Stimulated activated CD4-positive, alpha-beta T cell treated with anti-CD3 and anti-CD28 coated beads, Interleukin-12 subunit alpha, Interleukin-12 subunit beta, amount 100 ng/mL, for 4 hours (primary cell): ENCODE results near the gene SAE1.

ENCODE experiments used
- DNase-seq: peaks from one replicate; pipeline ENCODE4 v3.0.0-alpha.2; 2020

Gene SAE1

DNA sequence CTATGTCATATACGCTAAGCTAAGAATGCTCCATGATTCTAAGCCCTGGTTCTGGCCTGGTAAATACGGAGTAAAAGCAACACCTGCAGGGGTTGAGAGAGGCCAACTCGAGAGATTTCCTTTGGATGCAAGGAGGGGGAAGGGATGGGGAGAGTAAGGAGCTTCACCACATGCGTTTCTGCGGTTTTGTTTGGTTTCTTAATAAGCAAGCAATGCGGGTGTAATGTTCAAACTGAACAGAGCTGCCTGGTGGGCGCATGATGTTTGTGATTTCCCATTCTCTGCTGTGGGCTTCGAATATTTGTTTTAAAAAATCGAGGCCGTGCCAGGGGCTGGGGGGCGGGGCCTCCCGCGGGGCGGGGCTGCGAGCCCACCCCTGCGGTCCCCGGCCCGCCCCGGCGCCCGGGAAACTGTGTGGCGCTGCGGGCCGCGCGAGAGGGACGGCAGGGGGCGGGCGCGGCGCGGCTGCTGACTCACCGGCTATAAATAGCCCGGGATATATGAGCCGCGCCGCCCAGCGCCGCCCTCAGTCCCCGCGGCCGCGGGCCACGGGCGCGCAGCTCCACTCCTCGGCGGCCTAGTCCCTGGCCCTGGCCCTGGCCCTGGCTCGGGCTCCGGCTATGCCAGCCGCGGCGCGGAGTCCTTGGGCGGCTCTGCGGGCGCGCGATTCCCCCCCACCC, 95.3 kb downstream of the SAE1 start:
- peak; percentile 83 for DNase-seq

DNA sequence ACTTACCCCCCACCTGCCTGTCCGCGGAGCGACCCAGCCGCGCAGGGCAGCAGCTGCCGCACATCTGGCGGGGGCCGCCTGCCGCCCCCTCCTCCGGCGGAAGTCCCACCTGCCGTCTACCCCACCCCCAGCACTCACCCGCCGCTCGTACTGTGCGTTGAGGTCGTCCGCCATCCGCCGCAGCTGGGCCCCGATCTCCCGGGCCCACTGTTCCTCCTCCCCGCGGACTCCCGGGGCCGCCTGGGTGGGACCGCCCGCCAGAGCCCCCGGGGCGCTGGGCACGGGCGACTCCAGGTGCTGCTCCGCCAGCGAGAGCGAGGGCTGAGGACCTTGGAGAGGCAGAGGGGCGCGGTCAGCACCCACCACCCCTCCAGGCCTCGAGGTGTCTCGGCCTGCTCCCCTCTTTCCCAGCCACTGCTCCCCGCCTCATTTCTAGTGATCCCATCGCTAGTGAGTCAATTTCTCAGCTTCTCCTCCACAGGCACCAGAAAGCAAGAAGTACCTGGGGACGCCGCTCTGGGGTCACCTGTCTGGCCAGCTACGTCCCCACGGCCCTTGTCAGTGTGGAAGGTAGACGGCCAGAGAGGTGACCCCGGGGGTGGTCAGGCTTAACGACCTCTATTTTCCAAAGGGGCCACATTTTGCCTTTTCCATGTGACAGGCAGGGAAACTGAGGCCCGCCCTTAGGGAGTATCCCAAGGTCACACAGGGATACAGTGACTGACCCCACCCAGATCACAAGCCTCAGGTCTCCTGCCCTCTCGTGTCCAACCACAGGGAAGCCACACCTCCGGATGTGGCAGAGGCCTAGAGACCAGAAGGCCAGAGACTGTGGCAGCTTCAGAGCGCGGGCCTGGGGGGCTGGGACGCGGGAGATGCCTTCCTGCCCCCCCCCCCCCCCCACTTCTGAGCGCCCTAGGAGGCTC, 96.1 kb downstream of the SAE1 start:
- no peak for DNase-seq

DNA sequence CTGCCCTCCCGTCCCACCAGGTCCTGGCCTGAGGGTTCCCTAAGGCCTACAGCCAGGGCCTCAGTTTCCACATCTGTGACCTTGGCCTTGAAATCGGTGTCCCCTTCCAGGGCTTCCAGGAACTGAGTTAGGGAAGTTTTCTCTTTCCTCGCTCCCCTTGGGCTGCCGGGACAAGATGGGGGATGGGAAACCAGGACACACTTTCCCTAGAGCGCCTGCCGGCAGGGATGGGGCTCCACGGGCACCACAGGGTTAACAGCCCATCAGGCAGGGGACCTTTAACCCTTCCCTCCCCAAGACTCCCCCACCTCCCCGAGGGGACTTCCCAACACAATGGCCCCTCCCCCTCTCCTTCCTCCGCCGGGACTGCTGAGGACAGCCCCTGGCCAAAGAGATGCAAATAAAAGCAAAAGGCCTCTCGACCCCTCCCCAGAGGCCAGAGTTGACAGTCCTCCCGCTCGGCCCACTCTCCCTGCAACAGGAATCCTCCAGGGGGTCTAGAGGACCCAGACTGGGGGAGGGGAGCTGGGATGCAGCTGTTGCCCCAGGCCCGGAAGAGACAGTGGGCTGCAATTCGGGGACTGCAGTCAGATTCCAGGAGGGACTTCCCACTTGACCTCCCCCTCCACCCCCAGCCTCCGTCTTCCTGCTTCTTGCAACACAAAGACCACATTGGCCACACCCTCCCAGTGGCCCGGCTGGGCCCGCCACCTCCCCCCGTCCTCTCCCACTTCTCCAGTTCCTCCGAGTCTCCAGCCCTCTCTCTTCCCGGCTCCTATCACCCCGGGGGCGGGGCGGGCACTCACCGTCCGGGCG, 96.9 kb downstream of the SAE1 start:
- no peak for DNase-seq

DNA sequence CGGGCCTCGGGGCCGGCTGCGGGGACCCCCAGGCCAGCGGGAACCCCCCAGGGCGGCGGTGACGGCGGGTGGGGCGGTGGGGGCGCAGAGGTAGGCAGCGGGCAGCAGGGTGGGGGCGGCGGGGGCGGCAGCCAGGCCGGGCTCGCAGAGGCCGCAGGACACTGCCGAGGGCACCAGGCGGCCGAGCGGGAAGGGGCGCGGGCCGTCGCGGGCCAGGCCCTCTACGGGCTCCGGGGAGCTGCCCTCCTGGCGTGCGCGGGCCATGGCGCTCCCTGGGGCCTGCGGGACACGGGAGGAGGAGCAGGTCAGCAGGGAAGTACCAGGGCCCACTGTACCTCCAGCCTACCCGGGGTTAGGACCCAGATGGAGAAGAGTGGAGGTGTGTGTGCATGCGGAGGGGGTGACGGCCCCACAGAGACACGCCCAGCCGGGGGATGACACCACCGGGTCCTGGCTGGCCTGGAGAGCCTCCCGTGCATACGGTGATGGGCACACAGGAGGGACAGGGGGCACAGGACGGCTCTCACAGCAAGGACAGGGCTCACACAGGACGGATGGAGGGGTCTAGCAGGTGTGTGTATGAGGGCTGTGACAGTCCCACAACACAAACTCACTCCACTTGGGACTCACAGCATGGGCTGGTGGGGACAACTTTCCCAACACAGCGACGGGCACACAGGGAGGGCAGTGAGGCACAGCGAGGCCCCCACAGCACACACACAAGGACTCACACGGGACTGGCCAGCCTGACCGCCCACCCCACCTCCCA, 97.7 kb downstream of the SAE1 start:
- DNase-seq = no peak

DNA sequence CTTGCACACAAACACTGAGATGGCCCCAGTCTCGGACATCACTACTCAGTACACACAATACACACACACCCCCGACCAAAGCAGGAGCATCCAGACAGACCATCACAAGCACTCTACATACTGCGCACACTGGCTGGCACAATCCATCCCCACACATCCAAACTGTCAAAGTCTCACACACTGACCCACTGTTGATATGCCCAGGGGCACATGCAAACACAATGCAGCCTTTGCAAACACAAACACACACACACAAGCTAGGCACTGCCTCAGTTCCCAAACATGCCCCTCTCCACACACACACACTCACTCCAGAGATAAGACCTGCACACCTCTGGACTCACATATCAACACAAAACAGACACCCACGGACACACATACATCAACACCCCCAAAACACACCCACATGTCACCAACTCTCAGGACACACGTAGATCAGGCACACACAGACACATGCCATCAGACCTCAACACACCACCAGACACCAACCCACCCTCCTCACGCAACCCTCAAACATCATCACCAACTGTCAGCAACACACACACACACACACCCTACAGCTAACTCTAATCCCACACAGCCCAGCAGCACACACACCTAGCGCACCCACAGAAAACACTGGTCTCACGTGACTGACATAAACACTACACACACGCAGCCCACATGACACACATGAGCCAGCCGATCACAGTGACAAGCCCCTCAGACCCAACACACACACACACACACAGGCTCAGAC, 98.5 kb downstream of the SAE1 start:
- no peak for DNase-seq

DNA sequence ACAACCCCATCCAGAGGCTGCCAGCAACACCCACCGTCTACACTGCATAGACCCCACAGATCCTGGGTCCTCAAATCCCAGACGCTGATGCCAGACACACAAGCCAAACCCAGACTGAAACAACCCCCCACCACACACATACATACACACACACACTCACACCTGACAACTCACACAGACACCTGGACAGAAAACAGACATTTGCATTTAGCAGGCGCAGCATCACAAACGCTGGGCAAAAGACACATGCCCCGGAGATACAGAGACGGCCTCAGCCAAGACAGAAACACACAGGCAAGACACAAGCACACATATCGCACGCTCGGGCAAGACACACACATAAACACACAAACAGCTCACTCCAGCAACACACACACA, 99.0 kb downstream of the SAE1 start:
- no peak for DNase-seq

DNA sequence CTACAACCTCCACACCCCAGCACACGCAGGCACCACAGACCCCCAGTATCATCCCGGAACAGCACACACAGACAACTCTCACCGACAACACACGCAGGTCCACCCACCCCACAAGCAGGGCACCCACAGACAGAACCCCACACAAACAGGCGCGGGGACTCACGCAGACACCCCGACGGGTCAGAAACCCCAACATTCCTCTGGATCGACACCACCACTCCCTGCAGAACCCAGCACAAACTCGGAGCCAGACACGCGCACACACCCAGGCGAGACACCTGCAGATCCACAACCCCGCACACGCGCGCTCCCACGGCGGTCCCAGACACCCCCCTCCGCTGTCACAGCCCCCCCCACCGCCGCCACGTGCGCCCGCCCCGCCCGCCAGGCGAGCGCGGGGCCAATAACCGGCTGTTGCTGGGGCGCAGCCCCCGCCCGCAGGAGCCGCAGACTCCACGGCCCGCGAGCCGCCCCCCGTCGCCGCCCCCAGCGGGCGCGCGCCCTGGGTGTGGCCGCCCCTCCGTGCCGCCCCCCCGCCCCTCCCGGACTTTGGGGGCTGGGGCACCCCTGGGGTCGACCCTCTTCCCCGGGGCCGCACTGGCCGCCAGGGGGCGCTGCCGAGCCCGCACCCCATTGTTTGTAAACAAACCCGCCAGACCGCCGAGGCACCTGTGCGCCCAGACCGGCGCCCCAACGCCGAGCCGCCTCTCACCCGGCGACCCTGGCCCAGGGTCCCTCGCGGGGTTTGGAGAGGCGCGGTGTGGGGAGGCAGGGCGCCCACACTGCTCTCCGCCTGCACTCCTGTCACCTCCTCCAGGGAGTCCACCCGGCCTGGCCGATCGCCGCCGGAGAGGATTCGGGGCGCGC, 99.7 kb downstream of the SAE1 start:
- DNase-seq = peak; percentile 75

DNA sequence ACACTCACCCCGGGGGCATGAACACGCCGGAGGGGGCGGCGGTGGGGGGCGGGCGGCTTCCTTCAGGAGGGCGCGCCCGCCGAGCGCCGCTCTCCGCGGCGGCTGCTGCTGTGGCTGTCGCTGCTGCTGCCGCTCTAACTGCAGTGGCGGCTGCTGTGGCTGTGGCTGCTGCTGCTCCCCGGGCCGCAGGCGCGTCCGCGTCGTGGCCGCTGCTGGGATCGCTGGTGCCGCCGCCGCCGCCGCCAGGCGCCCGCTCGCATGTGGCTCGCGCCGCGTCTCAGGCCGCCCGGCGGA, 100.2 kb downstream of the SAE1 start, which contains the start of gene BBC3:
BBC3 (minus strand) TSS at position 279 of the 294 bp plus-strand sequence. CDS start 2,768 bp downstream, outside the sequence.
- DNase-seq = no peak

DNA sequence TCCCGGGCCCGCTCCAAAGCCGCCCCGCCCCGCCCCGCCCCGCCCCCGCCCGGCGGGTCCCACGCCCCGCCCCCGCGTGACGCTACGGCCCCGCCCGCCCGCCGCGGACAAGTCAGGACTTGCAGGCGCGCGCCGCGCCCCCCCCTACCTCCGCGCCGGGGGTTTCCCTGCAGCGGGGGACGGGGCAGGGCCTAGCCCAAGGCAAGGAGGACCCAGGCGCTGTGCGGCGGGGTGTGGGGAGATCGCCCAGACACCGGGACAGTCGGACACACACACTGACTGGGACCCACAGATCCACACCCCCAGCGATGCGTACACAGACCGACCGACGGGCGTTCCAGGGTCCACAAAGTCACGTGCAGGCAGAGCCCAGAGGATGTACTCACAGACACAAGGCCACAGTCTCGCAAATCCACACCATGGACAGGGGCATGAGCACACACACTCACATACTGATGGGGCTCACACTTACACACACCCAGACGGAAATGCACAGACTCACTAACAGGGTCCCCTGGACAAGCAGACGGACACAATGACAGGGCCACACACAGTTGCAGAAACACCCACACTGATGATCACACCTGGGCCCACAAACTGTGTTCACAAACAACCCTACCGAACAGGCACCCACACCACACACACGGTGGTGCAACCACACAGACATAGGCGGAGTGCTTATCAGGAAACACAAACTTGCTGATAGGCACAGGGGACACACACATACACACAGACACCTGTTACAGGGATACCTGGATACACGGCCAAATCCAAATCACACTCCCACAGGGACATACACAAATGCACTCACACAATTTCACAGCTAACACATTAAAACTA, 100.8 kb downstream of the SAE1 start:
- DNase-seq = peak; percentile 90

DNA sequence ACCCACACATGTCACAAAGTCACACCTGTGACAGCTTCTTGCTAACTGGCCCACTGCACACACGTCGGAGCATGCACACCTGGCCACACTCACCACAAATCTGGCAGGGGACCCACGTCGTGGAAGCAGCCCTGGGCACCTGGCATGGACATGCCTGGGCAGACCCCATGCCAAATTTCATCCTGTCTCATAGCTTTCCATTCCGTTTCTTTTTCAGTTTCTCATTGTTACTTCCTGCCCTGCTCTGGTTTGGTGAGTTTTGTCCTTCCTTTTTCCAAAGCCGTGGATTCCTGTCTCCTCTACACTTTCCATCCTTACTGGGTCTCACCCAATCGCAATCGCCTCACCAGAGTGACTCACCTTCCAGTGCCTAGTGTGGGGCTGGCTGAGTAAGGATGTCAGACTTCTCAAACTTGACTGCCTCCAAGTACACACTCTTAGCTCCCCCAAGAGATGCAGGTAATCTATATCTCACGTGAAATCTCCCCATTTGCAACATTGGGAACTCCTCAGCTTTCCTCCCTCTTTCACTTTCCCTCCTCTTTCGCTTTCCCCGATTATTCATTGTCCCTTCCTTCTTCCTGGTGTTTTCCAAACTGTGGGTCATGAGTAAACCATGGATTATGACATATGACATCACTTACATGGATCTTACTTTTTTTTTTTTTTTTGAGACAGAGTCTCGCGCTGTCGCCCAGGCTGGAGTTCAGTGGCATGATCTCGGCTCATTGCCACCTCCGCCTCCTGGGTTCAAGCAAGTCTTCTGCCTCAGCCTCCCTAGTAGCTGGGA, 102.0 kb downstream of the SAE1 start:
- DNase-seq = no peak

DNA sequence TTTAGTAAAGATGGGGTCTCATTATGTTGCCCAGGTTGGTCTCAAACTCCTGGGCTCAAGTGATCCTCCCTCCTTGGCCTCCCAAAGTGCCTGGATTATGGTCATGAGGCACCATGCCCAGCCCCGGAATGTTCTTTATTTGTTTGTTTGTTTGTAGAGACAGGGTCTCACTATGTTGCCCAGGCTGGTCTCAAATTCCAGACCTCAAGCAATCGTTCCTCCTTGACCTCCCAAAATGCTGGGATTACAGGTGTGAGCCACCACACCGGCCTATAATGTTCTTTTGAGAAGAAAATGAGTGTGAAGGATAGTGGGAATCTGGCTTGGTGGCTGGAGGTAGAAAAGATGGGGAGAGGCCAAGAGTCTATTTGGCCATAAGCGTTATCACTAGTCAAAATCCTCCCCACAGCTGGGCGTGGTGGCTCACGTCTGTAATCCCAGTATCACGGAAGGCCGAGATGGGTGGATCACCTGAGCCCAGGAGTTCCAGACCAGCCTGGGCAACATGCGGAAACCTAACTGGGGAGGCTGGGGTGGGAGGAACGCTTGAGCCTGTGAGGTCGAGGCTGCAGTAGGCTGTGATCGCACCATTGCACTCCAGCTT, 105.5 kb downstream of the SAE1 start:
- no peak for DNase-seq

DNA sequence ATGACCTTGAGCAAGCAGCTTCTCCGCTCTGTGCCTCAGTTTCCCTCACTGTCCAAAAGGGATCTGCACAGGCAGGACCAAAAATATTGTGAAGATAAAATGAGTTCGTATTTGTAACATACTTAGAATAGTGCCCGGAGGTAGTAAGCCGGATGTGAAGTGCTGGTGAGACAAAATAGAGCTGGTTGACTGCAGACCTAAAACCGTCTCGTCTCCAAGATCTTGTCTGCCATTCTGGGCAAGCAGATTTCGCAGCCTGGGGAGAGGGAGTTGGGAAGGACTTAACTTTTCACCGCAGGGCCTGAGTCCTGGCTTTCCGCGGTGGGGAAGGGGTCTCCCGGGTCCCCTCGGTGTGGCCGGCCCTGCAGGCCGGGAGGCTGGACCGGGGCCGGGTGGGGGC, 108.5 kb downstream of the SAE1 start:
- no peak for DNase-seq

DNA sequence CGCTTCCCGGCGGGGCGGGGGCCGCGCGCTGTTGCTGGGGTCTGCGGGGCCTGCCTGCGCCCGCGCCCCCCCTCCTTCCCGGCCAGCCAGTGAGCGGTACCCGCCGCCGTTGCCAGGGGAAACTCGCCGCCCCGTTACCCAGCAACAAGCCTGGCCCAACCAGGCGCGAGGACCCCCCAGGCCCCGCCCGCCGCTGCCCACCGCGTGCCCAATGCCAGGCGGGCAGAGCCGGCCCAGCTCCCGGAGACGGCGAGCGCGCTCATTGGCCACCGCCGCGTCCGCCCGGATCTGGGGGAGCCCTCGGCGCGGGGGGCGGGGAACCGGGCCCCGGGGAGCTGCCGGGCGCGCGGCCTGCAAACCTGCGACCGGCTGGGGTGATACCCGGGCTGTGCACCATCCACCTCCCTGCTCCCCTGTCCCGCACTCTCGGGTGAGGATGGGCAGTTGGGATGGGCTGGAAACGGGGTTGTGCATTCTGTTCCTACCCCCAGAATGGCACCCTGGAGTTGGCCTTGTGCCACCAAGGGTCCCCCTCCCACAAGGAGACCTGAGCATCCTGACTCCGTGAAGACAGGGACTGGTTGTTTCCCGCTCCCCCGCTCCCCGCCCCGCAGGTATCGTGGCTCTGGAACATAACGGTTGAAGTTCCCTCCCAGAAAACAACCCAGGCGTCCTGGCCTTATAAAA, 109.1 kb downstream of the SAE1 start:
- peak; percentile 49 for DNase-seq

DNA sequence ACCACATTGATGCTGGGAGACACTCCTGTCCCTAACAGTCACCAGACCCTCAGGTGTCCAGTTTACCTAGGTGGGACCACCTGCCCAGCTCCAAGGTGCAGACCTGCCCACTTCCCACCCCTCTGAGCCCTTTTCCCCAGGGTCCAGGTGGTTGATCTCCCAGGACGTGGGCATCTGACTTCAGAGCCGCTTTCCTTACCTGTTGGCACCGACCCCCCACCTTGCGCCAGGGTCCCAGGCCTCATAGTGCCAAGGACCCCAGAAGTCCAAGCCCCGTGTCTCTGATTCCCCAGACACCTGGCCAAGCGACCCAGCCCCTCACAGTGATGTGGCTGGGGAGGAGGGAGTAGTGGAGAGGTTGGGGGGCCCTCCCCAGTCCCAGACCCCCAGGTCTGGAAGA, 109.9 kb downstream of the SAE1 start:
- DNase-seq = no peak

DNA sequence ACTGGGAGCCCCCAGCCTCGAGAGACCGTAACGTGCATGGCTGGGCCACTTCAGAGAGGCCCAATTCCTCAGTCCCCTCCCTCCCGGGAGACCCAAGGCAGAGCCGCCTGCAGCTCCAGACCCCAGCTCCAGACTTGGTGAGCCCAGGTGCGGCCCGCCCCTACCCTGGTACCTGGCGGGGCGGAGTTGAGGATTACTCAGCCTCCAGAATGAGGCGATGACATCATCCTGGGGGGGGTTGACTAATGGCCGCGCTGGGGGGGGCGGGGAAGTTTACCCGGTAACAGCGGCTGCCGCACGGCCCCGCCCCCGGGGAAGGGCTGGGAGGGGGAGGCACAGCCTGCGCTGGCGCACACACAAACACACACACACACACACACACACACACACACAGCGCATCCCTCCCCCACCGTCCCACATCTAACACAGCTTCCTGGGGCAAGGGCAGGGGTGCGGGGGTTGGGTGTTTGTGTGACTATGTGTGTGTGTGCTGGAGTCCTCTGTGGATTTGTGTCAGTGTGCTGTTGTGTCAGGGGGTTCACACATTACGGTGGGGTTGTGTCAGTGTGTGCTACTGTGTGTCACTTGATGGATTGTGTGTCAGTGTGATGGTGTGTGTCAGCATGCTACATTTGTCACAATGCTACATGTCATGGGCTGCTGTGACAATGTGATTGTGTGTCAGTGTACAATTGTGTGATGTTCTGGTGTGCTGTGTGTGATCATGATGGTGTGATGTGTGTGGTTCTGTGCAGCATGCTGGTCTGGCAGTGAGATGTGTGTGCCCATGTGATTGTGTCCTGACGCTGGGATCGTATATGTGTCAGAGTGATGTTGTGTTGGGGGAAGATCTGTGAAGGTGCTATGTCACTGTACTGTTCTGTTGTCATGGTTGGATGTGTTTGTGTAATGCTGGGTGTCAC, 110.6 kb downstream of the SAE1 start:
- peak; percentile 84 for DNase-seq

DNA sequence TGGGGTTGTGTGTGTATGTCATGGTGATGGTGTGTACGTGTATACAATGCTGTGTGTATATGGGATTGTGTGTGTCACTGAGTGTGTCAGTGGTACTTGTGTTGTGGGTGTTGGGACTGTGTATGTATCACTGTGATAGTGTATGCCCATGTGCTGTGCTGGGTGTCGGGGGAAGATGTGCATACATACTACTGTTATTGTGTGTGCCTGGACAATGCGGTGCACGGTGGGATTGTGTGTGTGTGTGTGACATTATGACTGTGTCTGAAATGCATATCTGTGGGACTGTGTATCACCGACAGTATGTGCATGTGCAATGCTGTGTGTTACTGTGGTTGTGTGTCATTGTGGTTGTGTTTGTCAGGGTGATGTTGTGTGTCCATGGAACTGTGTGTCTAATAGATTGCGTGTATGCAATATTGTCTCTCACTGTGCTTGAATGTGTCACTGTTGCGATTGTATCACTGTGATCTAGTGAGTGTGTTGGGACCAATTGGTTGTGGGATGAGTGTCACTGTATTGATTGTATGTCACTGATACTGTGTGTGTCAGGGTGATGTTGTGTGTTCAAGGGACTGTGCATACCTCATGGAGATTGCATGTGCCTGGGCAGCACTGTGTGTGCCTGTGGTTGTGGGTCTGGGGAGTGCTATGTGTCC, 111.4 kb downstream of the SAE1 start:
- DNase-seq = no peak
